H1 (cell line): ENCODE results near the gene SLC8A1. TPM values are rescaled to one million over a fixed set of nuclear protein-coding genes. Genes with fewer than 3 reads are reported as not detected.

ENCODE experiments used
- SIN3A ChIP-seq, 2 experiments: IDR thresholded peaks in 1 of 2; conservative IDR thresholded peaks in 1 of 2; 2 replicates each; pipeline ENCODE4 v1.6.1; 2011 to 2012; ENCODE audit warnings: low read length in 2 of 2, improper control_type of control experiment in 1 of 2, low read depth in 1 of 2, mild to moderate bottlenecking in 1 of 2
- polyA plus RNA-seq, 7 experiments: library from polyadenylated mRNA; depleted of rRNA in 3 of 7; stranded (reverse) in 5 of 7; unstranded in 2 of 7; fragments of >200 nt in 5 of 7; fragments of 200-250 nt in 2 of 7; gene quantifications; 1 replicate in 5 of 7; 2 replicates in 1 of 7; 4 replicates in 1 of 7; pipeline versions ENCODE4 v1.2.1 to v1.2.3, GENCODE V29; 2011 to 2013; ENCODE audit warnings: missing spikeins in 2 of 7, mixed read lengths in 2 of 7
- total RNA-seq: library from RNA; stranded (reverse); fragmentation: NEBNext Ultra II Directional; extraction: Animal tissue kit (Norgen Biotek cat#: 25700); gene quantifications from 2 replicates; pipeline ENCODE4 v1.2.1, GENCODE V29; 2021
- TF ChIP-seq, protein P1 (sequence below): fragments of 300-600 bp; sonication (generic); IDR thresholded peaks from 2 replicates; pipeline ENCODE4 v1.7.1; 2012; ENCODE audit warnings: low read length, moderate library complexity, mild to moderate bottlenecking, inconsistent platforms; ENCODE audit not compliant: insufficient replicate concordance

The SLC8A1 gene
- total and polyA plus RNA-seq, 2 of the 8 experiments (the other 6 are each of a cell fraction or from before 2014, with no cell fraction given), result 0.68 to 3.6 TPM

GRCh38 chr2:40138314-40138713 is 313.6 kb downstream of the SLC8A1 start (continued):
- TF ChIP-seq, protein P1, sequence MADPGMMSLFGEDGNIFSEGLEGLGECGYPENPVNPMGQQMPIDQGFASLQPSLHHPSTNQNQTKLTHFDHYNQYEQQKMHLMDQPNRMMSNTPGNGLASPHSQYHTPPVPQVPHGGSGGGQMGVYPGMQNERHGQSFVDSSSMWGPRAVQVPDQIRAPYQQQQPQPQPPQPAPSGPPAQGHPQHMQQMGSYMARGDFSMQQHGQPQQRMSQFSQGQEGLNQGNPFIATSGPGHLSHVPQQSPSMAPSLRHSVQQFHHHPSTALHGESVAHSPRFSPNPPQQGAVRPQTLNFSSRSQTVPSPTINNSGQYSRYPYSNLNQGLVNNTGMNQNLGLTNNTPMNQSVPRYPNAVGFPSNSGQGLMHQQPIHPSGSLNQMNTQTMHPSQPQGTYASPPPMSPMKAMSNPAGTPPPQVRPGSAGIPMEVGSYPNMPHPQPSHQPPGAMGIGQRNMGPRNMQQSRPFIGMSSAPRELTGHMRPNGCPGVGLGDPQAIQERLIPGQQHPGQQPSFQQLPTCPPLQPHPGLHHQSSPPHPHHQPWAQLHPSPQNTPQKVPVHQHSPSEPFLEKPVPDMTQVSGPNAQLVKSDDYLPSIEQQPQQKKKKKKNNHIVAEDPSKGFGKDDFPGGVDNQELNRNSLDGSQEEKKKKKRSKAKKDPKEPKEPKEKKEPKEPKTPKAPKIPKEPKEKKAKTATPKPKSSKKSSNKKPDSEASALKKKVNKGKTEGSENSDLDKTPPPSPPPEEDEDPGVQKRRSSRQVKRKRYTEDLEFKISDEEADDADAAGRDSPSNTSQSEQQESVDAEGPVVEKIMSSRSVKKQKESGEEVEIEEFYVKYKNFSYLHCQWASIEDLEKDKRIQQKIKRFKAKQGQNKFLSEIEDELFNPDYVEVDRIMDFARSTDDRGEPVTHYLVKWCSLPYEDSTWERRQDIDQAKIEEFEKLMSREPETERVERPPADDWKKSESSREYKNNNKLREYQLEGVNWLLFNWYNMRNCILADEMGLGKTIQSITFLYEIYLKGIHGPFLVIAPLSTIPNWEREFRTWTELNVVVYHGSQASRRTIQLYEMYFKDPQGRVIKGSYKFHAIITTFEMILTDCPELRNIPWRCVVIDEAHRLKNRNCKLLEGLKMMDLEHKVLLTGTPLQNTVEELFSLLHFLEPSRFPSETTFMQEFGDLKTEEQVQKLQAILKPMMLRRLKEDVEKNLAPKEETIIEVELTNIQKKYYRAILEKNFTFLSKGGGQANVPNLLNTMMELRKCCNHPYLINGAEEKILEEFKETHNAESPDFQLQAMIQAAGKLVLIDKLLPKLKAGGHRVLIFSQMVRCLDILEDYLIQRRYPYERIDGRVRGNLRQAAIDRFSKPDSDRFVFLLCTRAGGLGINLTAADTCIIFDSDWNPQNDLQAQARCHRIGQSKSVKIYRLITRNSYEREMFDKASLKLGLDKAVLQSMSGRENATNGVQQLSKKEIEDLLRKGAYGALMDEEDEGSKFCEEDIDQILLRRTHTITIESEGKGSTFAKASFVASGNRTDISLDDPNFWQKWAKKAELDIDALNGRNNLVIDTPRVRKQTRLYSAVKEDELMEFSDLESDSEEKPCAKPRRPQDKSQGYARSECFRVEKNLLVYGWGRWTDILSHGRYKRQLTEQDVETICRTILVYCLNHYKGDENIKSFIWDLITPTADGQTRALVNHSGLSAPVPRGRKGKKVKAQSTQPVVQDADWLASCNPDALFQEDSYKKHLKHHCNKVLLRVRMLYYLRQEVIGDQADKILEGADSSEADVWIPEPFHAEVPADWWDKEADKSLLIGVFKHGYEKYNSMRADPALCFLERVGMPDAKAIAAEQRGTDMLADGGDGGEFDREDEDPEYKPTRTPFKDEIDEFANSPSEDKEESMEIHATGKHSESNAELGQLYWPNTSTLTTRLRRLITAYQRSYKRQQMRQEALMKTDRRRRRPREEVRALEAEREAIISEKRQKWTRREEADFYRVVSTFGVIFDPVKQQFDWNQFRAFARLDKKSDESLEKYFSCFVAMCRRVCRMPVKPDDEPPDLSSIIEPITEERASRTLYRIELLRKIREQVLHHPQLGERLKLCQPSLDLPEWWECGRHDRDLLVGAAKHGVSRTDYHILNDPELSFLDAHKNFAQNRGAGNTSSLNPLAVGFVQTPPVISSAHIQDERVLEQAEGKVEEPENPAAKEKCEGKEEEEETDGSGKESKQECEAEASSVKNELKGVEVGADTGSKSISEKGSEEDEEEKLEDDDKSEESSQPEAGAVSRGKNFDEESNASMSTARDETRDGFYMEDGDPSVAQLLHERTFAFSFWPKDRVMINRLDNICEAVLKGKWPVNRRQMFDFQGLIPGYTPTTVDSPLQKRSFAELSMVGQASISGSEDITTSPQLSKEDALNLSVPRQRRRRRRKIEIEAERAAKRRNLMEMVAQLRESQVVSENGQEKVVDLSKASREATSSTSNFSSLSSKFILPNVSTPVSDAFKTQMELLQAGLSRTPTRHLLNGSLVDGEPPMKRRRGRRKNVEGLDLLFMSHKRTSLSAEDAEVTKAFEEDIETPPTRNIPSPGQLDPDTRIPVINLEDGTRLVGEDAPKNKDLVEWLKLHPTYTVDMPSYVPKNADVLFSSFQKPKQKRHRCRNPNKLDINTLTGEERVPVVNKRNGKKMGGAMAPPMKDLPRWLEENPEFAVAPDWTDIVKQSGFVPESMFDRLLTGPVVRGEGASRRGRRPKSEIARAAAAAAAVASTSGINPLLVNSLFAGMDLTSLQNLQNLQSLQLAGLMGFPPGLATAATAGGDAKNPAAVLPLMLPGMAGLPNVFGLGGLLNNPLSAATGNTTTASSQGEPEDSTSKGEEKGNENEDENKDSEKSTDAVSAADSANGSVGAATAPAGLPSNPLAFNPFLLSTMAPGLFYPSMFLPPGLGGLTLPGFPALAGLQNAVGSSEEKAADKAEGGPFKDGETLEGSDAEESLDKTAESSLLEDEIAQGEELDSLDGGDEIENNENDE, result no peak
- no peak for TF ChIP-seq SIN3A (conservative IDR thresholded peaks at IDR 0.05 in 1 of 2, IDR thresholded peaks at IDR 0.05 in 1 of 2; ENCODE audit: low read depth in 1 of 2, low read length in 2 of 2)
